Neural progenitor cell (in vitro differentiated cells): Measurements from ENCODE around the gene YIPF6. TPM values are rescaled to one million over a fixed set of nuclear protein-coding genes. Genes with fewer than 3 reads are reported as not detected.
"Not testable (repeated sequence)": the region's sequence is repeated elsewhere in the genome, so short reads cannot be mapped to it uniquely, and the experiment has no call there.

Experiments used
- DNase-seq: peaks from one replicate; pipeline ENCODE4 v3.0.0-alpha.2; 2016; ENCODE audit warnings: low spot score
- H2AFZ ChIP-seq: fragments of 200-600 bp; sonication (generic); replicated peaks from 2 replicates; pipeline ENCODE4 v1.6.1; 2016; ENCODE audit warnings: antibody characterized with exemption
- H3F3A ChIP-seq: fragments of 200-600 bp; sonication (generic); 2 replicates; pipeline ENCODE4 v1.6.1; 2016; ENCODE audit warnings: antibody characterized with exemption, low read depth
- H3K27ac ChIP-seq: fragments of 200-600 bp; sonication (generic); 2 replicates; pipeline ENCODE4 v1.5.1; 2016; ENCODE audit warnings: mild to moderate bottlenecking
- H3K27me3 ChIP-seq: fragments of 200-600 bp; sonication (generic); 2 replicates; pipeline ENCODE4 v1.6.1; 2016; ENCODE audit warnings: mild to moderate bottlenecking, moderate library complexity
- H3K36me3 ChIP-seq: fragments of 200-600 bp; sonication (generic); 2 replicates; pipeline ENCODE4 v1.5.1; 2016
- H3K4me1 ChIP-seq: fragments of 200-600 bp; sonication (generic); 2 replicates; pipeline ENCODE4 v1.6.1; 2016; ENCODE audit warnings: mixed run types
- H3K4me2 ChIP-seq: fragments of 200-600 bp; sonication (generic); 2 replicates; pipeline ENCODE4 v1.6.1; 2016
- H3K4me3 ChIP-seq: fragments of 200-600 bp; sonication (generic); 2 replicates; pipeline ENCODE4 v1.5.1; 2016
- H3K79me2 ChIP-seq: fragments of 200-600 bp; sonication (generic); 2 replicates; pipeline ENCODE4 v1.6.1; 2016; ENCODE audit warnings: low read depth
- H3K9ac ChIP-seq: fragments of 200-600 bp; sonication (generic); 2 replicates; pipeline ENCODE4 v1.6.1; 2016
- H3K9me3 ChIP-seq: fragments of 200-600 bp; sonication (generic); 2 replicates; pipeline ENCODE4 v1.5.1; 2016; ENCODE audit warnings: low read depth
- H4K20me1 ChIP-seq: fragments of 200-600 bp; sonication (generic); 2 replicates; pipeline ENCODE4 v1.6.1; 2016; ENCODE audit warnings: low read depth
- H3K27ac Mint-ChIP-seq: 3 replicates; pipeline ENCODE4 v1.8.0; 2021; ENCODE audit warnings: mixed read lengths
- H3K27me3 Mint-ChIP-seq: 2 replicates; pipeline ENCODE4 v1.8.0; 2022; ENCODE audit warnings: low read depth, mild to moderate bottlenecking, inconsistent platforms, moderate library complexity, mixed read lengths; ENCODE audit not compliant: insufficient read depth
- H3K36me3 Mint-ChIP-seq: 3 replicates; pipeline ENCODE4 v1.8.0; 2021; ENCODE audit warnings: mixed read lengths
- H3K4me1 Mint-ChIP-seq: 3 replicates; pipeline ENCODE4 v1.8.0; 2021; ENCODE audit warnings: mixed read lengths
- H3K4me3 Mint-ChIP-seq: 3 replicates; pipeline ENCODE4 v1.8.0; 2021; ENCODE audit warnings: mild to moderate bottlenecking, moderate library complexity, mixed read lengths
- H3K9me3 Mint-ChIP-seq: 3 replicates; pipeline ENCODE4 v1.8.0; 2020; ENCODE audit warnings: mixed read lengths
- CTCF ChIP-seq: fragments of 200-600 bp; sonication (generic); IDR thresholded peaks from 2 replicates; pipeline ENCODE4 v1.5.1; 2017; ENCODE audit warnings: antibody characterized with exemption, mild to moderate bottlenecking
- EZH2 ChIP-seq: fragments of 200-600 bp; sonication (generic); IDR thresholded peaks from 2 replicates; pipeline ENCODE4 v1.6.1; 2017; ENCODE audit warnings: antibody characterized with exemption, mild to moderate bottlenecking, moderate library complexity
- EZH2phosphoT487 ChIP-seq: fragments of 200-600 bp; sonication (generic); IDR thresholded peaks from 2 replicates; pipeline ENCODE4 v1.6.1; 2017; ENCODE audit warnings: antibody characterized with exemption
- total RNA-seq: library from RNA; depleted of rRNA; stranded (reverse); fragments of >200 nt; gene quantifications from 2 replicates; pipeline ENCODE4 v1.2.3, GENCODE V29; 2015; ENCODE audit warnings: low replicate concordance

YIPF6 gene
- total RNA-seq, 1 donor from 2014 or later, result 42.3 TPM

- H4K20me1 ChIP-seq, result no peaks in the 10 kb centered on the region
- no peak overlapping the region for H3K4me2 ChIP-seq
- H3K4me1 ChIP-seq, result no peaks in the 10 kb centered on the region
- H3K36me3 Mint-ChIP-seq, result no peaks in the 10 kb centered on the region
- peak; percentile 35 for DNase-seq
- no peak overlapping the region for H3K4me3 ChIP-seq
- no peak overlapping the region for H3K27ac ChIP-seq
- H3K27me3 Mint-ChIP-seq, result no peaks in the 10 kb centered on the region
- H3K9ac ChIP-seq, result no peak overlapping the region
- peak; percentile 61 for TF ChIP-seq CTCF
- TF ChIP-seq EZH2, result no peak
- no peaks in the 10 kb centered on the region for H3K79me2 ChIP-seq
- H3K9me3 ChIP-seq, result no peaks in the 10 kb centered on the region
- no peaks in the 10 kb centered on the region for H3K9me3 Mint-ChIP-seq
- H3F3A ChIP-seq, result no peaks in the 10 kb centered on the region
- H2AFZ ChIP-seq, result no peak overlapping the region
- no peak overlapping the region for H3K27ac Mint-ChIP-seq
- no peaks in the 10 kb centered on the region for H3K36me3 ChIP-seq
- H3K4me1 Mint-ChIP-seq, result no peaks in the 10 kb centered on the region
- no peaks in the 10 kb centered on the region for H3K27me3 ChIP-seq
- H3K4me3 Mint-ChIP-seq, result no peak overlapping the region
Measured at GRCh38 chrX:68462653-68463052, 36.2 kb upstream of the YIPF6 start.

- Histone ChIP-seq H2AFZ (no peak overlapping the region), H3K79me2 (no peaks in the 10 kb centered on the region), H3K27me3 (no peaks in the 10 kb centered on the region), H3K36me3 (no peaks in the 10 kb centered on the region), H3K27ac (no peak overlapping the region), H3K9ac (no peak overlapping the region), H3K4me2 (no peak overlapping the region), H3K9me3 (no peaks in the 10 kb centered on the region), H3K4me3 (no peak overlapping the region), H3K4me1 (no peaks in the 10 kb centered on the region), H3F3A (no peaks in the 10 kb centered on the region), H4K20me1 (no peaks in the 10 kb centered on the region)
- DNase-seq, result no peak
- Mint-ChIP-seq H3K9me3 (no peaks in the 10 kb centered on the region), H3K36me3 (no peaks in the 10 kb centered on the region), H3K27ac (no peak overlapping the region), H3K4me3 (no peak overlapping the region), H3K4me1 (no peaks in the 10 kb centered on the region), H3K27me3 (no peaks in the 10 kb centered on the region)
- TF ChIP-seq CTCF (no peak), EZH2 (no peak), EZH2phosphoT487 (no peak)
Measured at GRCh38 chrX:68463880-68464279, 35.0 kb upstream of the YIPF6 start.

GRCh38 chrX:68464796-68465195 is 34.1 kb upstream of the YIPF6 start:
- H3K9me3 Mint-ChIP-seq, result no peaks in the 10 kb centered on the region
- no peaks in the 10 kb centered on the region for H4K20me1 ChIP-seq
- no peak overlapping the region for H3K27ac Mint-ChIP-seq
- no peaks in the 10 kb centered on the region for H3K4me1 Mint-ChIP-seq
- H3K79me2 ChIP-seq, result no peaks in the 10 kb centered on the region
- H3F3A ChIP-seq, result no peaks in the 10 kb centered on the region
- H3K4me2 ChIP-seq, result no peak overlapping the region
- TF ChIP-seq EZH2 (no peak), EZH2phosphoT487 (no peak), CTCF (no peak)
- no peaks in the 10 kb centered on the region for H3K9me3 ChIP-seq
- no peaks in the 10 kb centered on the region for H3K27me3 ChIP-seq
- no peak overlapping the region for H2AFZ ChIP-seq
- no peaks in the 10 kb centered on the region for H3K36me3 Mint-ChIP-seq
- H3K36me3 ChIP-seq, result no peaks in the 10 kb centered on the region
- H3K4me3 Mint-ChIP-seq, result no peak overlapping the region
- H3K27ac ChIP-seq, result no peak overlapping the region
- H3K4me1 ChIP-seq, result no peaks in the 10 kb centered on the region
- DNase-seq, result no peak
- H3K9ac ChIP-seq, result no peak overlapping the region
- H3K27me3 Mint-ChIP-seq, result no peaks in the 10 kb centered on the region
- H3K4me3 ChIP-seq, result no peak overlapping the region

- Mint-ChIP-seq H3K4me1 (no peaks in the 10 kb centered on the region), H3K36me3 (no peaks in the 10 kb centered on the region), H3K27ac (no peak overlapping the region), H3K4me3 (no peak overlapping the region), H3K27me3 (peaks cover 3% of the 10 kb centered on the region), H3K9me3 (no peaks in the 10 kb centered on the region)
- Histone ChIP-seq H2AFZ (no peak overlapping the region), H4K20me1 (no peaks in the 10 kb centered on the region), H3K4me3 (no peak overlapping the region), H3K79me2 (no peaks in the 10 kb centered on the region), H3K36me3 (no peaks in the 10 kb centered on the region), H3K9me3 (peaks cover 7% of the 10 kb centered on the region), H3F3A (no peaks in the 10 kb centered on the region), H3K4me1 (no peaks in the 10 kb centered on the region), H3K27ac (no peak overlapping the region), H3K27me3 (no peaks in the 10 kb centered on the region), H3K4me2 (no peak overlapping the region), H3K9ac (no peak overlapping the region)
- TF ChIP-seq EZH2 (no peak), EZH2phosphoT487 (no peak), CTCF (no peak)
- DNase-seq, result no peak
Measured at GRCh38 chrX:68480969-68481368, 17.9 kb upstream of the YIPF6 start.

- DNase-seq, H3K4me3 ChIP-seq, H3K27me3 Mint-ChIP-seq, H3K9me3 Mint-ChIP-seq, H3K36me3 ChIP-seq, H3K4me3 Mint-ChIP-seq, H3K4me1 Mint-ChIP-seq, H3K4me2 ChIP-seq, H3K27ac ChIP-seq, H3K9ac ChIP-seq, H3K36me3 Mint-ChIP-seq, H4K20me1 ChIP-seq, H3K27me3 ChIP-seq, H3K79me2 ChIP-seq, H3K4me1 ChIP-seq, H2AFZ ChIP-seq, H3F3A ChIP-seq, H3K27ac Mint-ChIP-seq, H3K9me3 ChIP-seq: not testable (repeated sequence)
Measured at GRCh38 chrX:68486198-68486597, 12.7 kb upstream of the YIPF6 start.
